ENCODE measurements around the gene BOC.

The BOC gene

DNA sequence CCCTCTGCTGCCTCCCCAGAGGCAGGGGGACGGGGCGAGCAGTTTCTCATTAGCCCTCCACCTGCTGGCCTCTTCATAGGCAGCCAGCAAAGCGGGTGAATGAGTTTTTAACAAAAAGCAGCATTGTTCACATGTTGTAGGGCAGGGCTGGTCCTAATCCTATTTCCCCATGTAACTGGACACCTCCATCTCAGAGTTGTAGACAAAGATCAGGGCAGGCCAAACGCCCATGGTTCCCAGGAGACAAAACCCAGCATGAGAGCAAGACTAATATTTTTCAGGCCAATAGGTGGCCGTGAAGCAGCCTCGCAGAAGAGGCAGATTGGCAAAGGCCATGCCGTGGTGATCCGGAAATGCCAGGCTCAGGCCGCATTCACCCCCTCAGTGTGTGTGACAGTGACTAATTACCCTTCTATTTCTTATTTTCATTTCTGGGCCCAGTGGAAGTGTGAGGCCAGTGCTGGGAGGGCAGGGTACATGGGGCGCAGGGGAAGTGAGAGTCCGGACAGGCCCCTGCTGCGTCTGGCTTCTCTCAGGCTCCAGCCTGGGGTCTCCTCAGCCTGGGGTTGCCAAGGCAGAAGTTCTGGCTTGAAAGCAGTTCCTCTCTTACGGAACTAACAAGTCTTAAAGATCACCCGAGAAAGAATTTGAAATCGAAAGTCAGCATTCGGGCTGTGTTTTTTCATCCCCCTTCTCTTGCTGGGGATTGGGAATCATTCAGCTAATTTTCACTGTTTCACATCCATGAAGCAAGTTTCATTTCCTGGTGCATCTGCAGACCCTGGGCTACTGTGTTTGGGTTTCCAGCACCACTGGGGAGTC, 64.8 kb downstream of the BOC start:
- ChIA-PET POLR2A (no interaction called here), CTCF (interaction anchor here (1.2 to 5.5 kb wide), 2 partner anchors 13 to 221 kb away, joined by 3 to 52 read pairs; no protein-coding TSS in a partner anchor)
- TF ChIP-seq, protein P1, sequence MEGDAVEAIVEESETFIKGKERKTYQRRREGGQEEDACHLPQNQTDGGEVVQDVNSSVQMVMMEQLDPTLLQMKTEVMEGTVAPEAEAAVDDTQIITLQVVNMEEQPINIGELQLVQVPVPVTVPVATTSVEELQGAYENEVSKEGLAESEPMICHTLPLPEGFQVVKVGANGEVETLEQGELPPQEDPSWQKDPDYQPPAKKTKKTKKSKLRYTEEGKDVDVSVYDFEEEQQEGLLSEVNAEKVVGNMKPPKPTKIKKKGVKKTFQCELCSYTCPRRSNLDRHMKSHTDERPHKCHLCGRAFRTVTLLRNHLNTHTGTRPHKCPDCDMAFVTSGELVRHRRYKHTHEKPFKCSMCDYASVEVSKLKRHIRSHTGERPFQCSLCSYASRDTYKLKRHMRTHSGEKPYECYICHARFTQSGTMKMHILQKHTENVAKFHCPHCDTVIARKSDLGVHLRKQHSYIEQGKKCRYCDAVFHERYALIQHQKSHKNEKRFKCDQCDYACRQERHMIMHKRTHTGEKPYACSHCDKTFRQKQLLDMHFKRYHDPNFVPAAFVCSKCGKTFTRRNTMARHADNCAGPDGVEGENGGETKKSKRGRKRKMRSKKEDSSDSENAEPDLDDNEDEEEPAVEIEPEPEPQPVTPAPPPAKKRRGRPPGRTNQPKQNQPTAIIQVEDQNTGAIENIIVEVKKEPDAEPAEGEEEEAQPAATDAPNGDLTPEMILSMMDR (IDR thresholded peaks at IDR 0.05; ENCODE audit: control extremely low read depth, extremely low read depth, low read depth, missing control alignments): no peak
- peak; percentile 58 for DNase-seq (ENCODE audit: extremely low spot score)

DNA sequence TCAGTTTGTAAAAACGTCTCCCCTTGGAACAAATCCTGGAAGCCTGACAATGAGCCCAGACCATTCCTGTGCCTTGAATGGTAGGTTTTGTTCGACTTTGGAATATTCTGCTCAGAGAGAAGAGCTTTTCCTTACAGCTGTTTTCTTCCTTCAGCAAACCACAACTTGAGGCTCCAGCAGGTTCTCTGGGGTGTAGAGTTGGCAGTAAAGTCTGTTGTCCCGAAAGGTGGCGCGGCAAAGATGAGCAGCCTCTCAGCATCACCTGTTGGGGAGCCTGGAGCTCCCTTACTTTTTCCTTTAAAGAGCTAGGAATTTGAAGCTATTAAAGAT, 65.4 kb downstream of the BOC start:
- no peak for DNase-seq (ENCODE audit: extremely low spot score)
- TF ChIP-seq, protein P1 (IDR thresholded peaks at IDR 0.05; ENCODE audit: control extremely low read depth, extremely low read depth, low read depth, missing control alignments): no peak
- POLR2A ChIA-PET: no interaction called here
- CTCF ChIA-PET: interaction anchor here (0.7 to 5.5 kb wide), 4 partner anchors 8 to 240 kb away, joined by 3 to 52 read pairs (median 3); no protein-coding TSS in a partner anchor

DNA sequence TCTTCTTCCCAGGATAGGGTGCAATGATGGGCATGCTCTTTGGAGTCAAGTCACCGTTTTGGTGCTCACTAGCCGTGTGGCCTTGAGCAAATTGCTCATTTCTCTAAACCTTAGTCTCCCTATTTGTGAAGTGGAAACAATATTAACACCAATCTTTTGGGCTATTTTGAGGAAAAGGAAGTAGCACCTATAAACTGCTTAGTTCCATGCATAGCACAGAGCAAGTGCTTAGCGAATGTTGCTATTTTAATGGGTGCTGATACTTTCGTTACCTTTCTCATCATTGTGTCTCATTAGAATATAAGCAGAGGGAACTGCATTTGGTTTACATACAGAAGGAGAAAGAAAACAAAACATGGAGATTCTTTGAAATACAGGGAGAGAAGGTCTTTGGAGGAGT, 66.1 kb downstream of the BOC start:
- peak; percentile 56 for DNase-seq (ENCODE audit: extremely low spot score)
- TF ChIP-seq, protein P1 (IDR thresholded peaks at IDR 0.05; ENCODE audit: control extremely low read depth, extremely low read depth, low read depth, missing control alignments): no peak
- ChIA-PET CTCF (interaction anchor here (0.7 to 5.5 kb wide), 7 partner anchors 9 to 243 kb away, joined by 3 to 52 read pairs (median 3); no protein-coding TSS in a partner anchor), POLR2A (no interaction called here)

DNA sequence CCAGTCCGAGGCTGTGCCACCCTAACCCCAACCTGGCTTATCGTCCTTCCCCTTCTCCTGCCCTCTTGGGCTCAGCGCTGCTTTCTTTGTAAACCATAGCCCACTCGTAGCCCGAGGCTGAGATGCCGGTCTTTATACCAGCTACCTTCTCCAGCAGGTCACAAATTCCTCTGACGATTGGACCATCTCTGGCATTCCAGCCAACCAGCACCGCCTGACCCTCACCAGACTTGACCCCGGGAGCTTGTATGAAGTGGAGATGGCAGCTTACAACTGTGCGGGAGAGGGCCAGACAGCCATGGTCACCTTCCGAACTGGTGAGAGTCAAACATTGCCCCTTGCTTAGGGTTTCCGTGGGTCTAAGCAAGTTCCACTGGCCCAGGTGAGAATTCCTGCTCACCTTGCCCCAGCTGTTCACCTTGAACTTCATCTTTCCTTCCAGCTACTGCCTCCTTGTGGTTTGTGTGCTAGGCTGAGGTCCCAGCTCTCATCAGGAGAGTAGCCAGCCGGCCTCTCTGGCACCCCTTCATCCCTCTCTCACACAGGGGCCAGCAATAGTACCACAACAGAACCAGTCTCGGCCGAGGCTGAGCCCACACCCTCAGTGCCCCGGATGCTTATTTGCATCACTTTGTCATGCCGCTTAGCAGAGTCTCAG, 66.7 kb downstream of the BOC start:
- TF ChIP-seq, protein P1 (IDR thresholded peaks at IDR 0.05; ENCODE audit: control extremely low read depth, extremely low read depth, low read depth, missing control alignments): no peak
- DNase-seq (ENCODE audit: extremely low spot score): no peak
- ChIA-PET CTCF (interaction anchor here (0.7 to 5.5 kb wide), 8 partner anchors 9 to 243 kb away, joined by 3 to 52 read pairs (median 4); no protein-coding TSS in a partner anchor), POLR2A (no interaction called here)

DNA sequence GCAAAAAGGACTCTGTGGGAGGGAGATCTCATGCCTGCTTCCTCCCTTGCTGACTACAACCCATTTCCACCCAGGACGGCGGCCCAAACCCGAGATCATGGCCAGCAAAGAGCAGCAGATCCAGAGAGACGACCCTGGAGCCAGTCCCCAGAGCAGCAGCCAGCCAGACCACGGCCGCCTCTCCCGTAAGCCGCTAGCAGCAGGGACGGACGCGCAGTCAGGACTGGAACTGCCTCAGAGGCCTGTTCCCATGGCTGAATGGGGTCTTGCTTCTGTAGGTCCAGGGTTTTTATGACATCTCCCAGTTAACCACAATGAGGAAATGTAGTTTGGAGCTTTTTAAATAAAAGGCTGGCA, 67.2 kb downstream of the BOC start:
- TF ChIP-seq, protein P1 (IDR thresholded peaks at IDR 0.05; ENCODE audit: control extremely low read depth, extremely low read depth, low read depth, missing control alignments): no peak
- ChIA-PET CTCF (interaction anchor here (0.8 to 5.5 kb wide), 8 partner anchors 11 to 244 kb away, joined by 3 to 52 read pairs (median 4); no protein-coding TSS in a partner anchor), POLR2A (no interaction called here)
- DNase-seq (ENCODE audit: extremely low spot score): no peak

DNA sequence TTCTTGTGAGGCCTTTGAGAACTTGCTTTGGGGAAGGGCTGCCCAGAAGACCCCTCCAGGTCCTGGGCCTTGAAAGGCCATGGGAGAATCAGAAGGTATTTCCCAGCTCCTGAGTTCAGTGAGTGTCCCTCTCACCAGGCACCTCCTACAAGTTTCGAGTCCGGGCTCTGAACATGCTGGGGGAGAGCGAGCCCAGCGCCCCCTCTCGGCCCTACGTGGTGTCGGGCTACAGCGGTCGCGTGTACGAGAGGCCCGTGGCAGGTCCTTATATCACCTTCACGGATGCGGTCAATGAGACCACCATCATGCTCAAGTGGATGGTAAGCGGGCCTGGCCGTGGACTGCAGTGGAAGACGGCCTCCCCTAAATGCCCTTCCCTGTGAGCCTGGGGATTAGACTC, 68.3 kb downstream of the BOC start:
- POLR2A ChIA-PET: no interaction called here
- CTCF ChIA-PET: interaction anchor here (0.8 to 5.5 kb wide), 6 partner anchors 9 to 245 kb away, joined by 3 to 52 read pairs (median 4); no protein-coding TSS in a partner anchor
- no peak for DNase-seq (ENCODE audit: extremely low spot score)
- TF ChIP-seq, protein P1 (IDR thresholded peaks at IDR 0.05; ENCODE audit: control extremely low read depth, extremely low read depth, low read depth, missing control alignments): no peak

All from GM10248 (cell line).